GM12891 (cell line): ENCODE results near the gene ABHD2.

Source experiments
- POLR2A ChIP-seq: IDR thresholded peaks from 2 replicates; pipeline ENCODE4 v1.6.1; 2011; ENCODE audit warnings: low read depth, low read length, control low read depth
- POLR2AphosphoS5 ChIP-seq: IDR thresholded peaks from 2 replicates; pipeline ENCODE4 v1.6.1; 2011; ENCODE audit warnings: low read depth, low read length, control low read depth
- TAF1 ChIP-seq: IDR thresholded peaks from 2 replicates; pipeline ENCODE4 v1.6.1; 2011; ENCODE audit warnings: low read depth, low read length, control low read depth

DNA sequence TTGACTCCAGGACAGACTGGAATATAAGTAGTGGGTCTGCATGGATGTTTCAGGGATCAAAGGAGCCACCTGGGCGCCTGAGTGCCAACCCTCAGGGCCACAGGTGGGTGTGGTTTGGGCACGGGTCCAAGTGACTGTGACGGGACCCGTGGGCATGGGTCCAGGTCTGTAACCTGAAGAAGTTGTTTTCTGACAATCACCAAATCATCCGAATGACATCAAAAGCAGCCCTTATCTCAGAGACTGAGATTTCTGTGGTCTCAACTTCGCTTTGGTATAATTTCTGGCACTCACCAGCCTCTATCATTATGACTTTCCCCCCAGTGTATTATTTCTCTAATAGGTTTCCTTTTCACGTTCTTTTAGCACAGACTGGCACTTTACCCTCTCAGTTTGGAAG is 108.7 kb downstream of the ABHD2 start:
- TF ChIP-seq POLR2A (no peak), TAF1 (no peak), POLR2AphosphoS5 (no peak)
